ENCODE data around the gene CARMIL1. TPM values are rescaled to one million over a fixed set of nuclear protein-coding genes. Genes with fewer than 3 reads are reported as not detected.

CARMIL1 gene
- total and polyA plus RNA-seq, 10 of the 15 experiments (the other 5 are each of a cell fraction or from before 2014, with no cell fraction given), result 6.4 to 18.1 (median 10.3) TPM

- H3K9me3 ChIP-seq (replicated peaks; ENCODE audit: control insufficient read depth, insufficient read depth, low read length), result no peaks in the 10 kb centered on the region
- in situ Hi-C loops (cut with MboI), result loop anchor here (25.0 kb wide), 1 partner anchor 671 kb away; the partner anchor contains the start of gene SLC17A2
- RAD21 ChIA-PET (ENCODE audit: unreplicated experiment), result interaction anchor here (0.8 to 2.4 kb wide), 19 partner anchors 10 to 452 kb away, joined by 3 to 133 read pairs (median 8); partner anchors contain the start of gene CARMIL1
- intact Hi-C loops (cut with micrococcal nuclease; ENCODE audit: unreplicated experiment), result no loop called here
- H2AFZ ChIP-seq (ENCODE audit: control insufficient read depth, low read depth, low read length), result no peak overlapping the region
- H3K36me3 ChIP-seq (ENCODE audit: control insufficient read depth in 2 of 2, insufficient read depth in 2 of 2, low read length in 1 of 2), result no peaks in the 10 kb centered on the region
- no peaks in the 10 kb centered on the region for H3K4me1 ChIP-seq (ENCODE audit: control insufficient read depth, insufficient read depth, low read length)
- H3K27ac ChIP-seq (ENCODE audit: control insufficient read depth, insufficient read depth), result no peak overlapping the region
- no peaks in the 10 kb centered on the region for H4K20me1 ChIP-seq (ENCODE audit: control insufficient read depth, insufficient read depth)
- BruUV-seq (replicated peaks), result no TSS peak
- H3K79me2 ChIP-seq (ENCODE audit: control insufficient read depth, insufficient read depth, low read length), result no peaks in the 10 kb centered on the region
- no peak overlapping the region for H3K4me2 ChIP-seq (ENCODE audit: control insufficient read depth, insufficient read depth)
- no peak for FAIRE-seq
- WGBS (ENCODE audit: insufficient coverage, insufficient replicate concordance, low lambda C conversion rate, missing lambda C conversion rate), result 2% methylated on average over 5 of the region's 5 CpGs
- H3K27me3 ChIP-seq (replicated peaks in 1 of 2; ENCODE audit: control insufficient read depth in 2 of 2, insufficient read depth in 2 of 2, low read length in 1 of 2), result no peaks in the 10 kb centered on the region; a peak in 1 of 4 replicates
- H3K4me3 ChIP-seq, result no peak overlapping the region
- SMC1A ChIA-PET (ENCODE audit: uncharacterized antibody, unreplicated experiment), result interaction anchor here (0.7 to 5.0 kb wide), 26 partner anchors 9 to 451 kb away, joined by 3 to 191 read pairs (median 8); partner anchors contain the start of gene CARMIL1
- CTCF ChIA-PET, result interaction anchor here (0.6 to 7.0 kb wide), 39 partner anchors 9 to 619 kb away, joined by 3 to 287 read pairs (median 7); partner anchors contain the start of gene CARMIL1
- H3K9ac ChIP-seq (ENCODE audit: control insufficient read depth, insufficient read depth, low read length), result no peak overlapping the region
- no peak for ATAC-seq
- POLR2A ChIA-PET, result interaction anchor here (0.6 to 2.1 kb wide), 2 partner anchors 103 to 224 kb away, joined by 3 to 15 read pairs; no protein-coding TSS in a partner anchor
- no peak for DNase-seq (ENCODE audit: low read depth, low spot score)
- TF ChIP-seq ZNF217 (IDR thresholded peaks at IDR 0.05) (no peak), BACH1 (IDR thresholded peaks at IDR 0.05; ENCODE audit: borderline replicate concordance) (no peak), MXI1 (IDR thresholded peaks at IDR 0.05; ENCODE audit: low read depth, low read length) (no peak), ETV6 (conservative IDR thresholded peaks at IDR 0.05 in 1 of 2, IDR thresholded peaks at IDR 0.05 in 1 of 2; ENCODE audit: borderline replicate concordance in 1 of 2, low read depth in 1 of 2) (no peak), CUX1 (IDR thresholded peaks at IDR 0.05; ENCODE audit: insufficient replicate concordance, low read depth, low read length) (no peak), BCL11A (IDR thresholded peaks at IDR 0.05; ENCODE audit: low read depth, low read length) (no peak), IRF5 (IDR thresholded peaks at IDR 0.05; ENCODE audit: borderline replicate concordance) (no peak), CHD4 (IDR thresholded peaks at IDR 0.05) (no peak), REST (IDR thresholded peaks at IDR 0.05; ENCODE audit: low read depth, low read length) (no peak), EZH2 (IDR thresholded peaks at IDR 0.05; ENCODE audit: borderline replicate concordance, control insufficient read depth, low read depth, low read length) (no peak), STAT3 (IDR thresholded peaks at IDR 0.05; ENCODE audit: low read depth, low read length) (no peak), RB1 (IDR thresholded peaks at IDR 0.05; ENCODE audit: borderline replicate concordance) (no peak), IKZF2 (IDR thresholded peaks at IDR 0.05) (no peak)
These were observed 12.6 kb upstream of the CARMIL1 start for GRCh38 chr6:25266456-25267100.
